Hindlimb muscle (tissue), 1 donor: ENCODE data around the gene U2AF2. TPM values are rescaled to one million over a fixed set of nuclear protein-coding genes. Genes with fewer than 3 reads are reported as not detected.
"Not testable (repeated sequence)": the region's sequence is repeated elsewhere in the genome, so short reads cannot be mapped to it uniquely, and the experiment has no call there.

Source experiments
- DNase-seq: peaks from one replicate; pipeline ENCODE4 v3.0.0-alpha.2; 2013
- polyA plus RNA-seq: library from polyadenylated mRNA; unstranded; fragments of 120-200 nt; gene quantifications from one replicate; pipeline ENCODE4 v1.2.1, GENCODE V29; 2013; ENCODE audit not compliant: insufficient read length

U2AF2 gene
- polyA plus RNA-seq, 1 donor = 123 TPM

DNA sequence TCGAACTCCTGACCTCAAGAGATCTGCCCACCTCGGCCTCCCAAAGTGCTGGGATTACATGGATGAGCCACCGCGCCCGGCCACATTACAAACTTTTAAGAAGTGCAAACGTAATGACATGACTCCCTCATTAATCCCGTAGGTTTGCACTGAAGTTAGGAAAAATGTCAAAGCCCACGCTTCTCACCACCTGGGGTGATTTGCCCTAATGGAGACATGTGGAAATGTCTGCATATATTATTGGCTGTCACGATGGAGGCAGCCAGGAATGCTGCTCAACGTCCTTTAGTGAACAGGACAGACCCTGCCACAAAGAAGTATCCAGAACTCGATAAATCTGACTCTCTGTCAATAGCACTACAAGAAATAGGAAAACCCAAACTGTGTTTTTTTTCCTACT lies 62.4 kb downstream of the U2AF2 start:
- DNase-seq = no peak

DNA sequence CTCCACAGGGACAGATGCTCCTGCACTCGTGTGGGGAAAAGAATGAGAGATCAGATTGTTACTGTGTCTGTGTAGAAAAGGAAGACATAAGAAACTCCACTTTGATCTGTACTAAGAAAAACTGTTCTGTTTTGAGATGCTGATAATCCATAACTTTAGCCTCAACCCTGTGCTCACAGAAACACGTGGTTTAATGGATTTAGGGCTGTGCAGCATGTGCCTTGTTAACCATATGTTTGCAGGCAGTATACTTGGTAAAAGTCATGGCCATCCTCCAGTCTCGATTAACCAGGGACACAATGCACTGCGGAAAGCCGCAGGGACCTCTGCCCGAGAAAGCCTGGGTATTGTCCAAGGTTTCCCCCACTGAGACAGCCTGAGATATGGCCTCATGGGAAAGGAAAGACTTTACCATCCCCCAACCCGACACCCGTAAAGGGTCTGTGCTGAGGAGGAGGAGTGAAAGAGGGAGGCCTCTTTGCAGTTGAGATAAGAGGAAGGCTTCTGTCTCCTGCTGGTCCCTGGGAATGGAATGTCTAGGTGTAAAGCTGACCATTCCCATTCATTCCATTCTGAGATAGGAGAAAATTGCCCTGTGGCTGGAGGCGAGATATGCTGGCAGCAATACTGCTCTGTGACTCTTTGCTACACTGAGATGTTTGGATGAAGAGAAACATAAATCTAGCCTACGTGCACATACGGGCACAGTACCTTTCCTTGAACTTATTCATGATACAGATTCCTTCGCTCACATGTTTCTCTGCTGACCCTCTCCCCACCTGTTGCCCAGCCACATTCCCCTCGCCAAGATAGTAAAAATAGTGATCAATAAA lies 63.3 kb downstream of the U2AF2 start:
- DNase-seq = not testable (repeated sequence)

DNA sequence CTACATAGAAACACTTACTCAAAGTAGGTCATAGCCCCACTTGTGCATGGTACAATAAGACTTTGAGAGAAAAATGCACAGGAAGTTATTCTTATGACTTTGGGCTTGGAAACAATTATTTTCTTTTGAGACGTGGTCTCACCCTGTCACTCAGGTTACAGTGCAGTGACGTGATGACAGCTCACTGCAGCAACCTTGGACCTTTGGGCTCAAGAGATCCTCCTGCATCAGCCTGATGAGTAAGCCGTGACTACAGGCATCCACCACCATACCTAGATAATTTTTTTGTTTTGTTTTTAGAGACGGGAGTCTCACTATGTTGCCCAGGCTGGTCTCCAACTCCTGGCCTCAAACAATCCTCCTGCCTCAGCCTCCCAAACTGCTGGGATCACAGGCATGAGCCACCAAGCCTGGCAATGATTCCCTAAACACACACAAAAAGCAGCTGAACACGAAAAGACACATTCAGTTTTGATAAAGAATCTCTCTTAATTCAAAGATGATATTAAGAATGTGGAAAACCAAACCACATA lies 65.4 kb downstream of the U2AF2 start:
- DNase-seq = no peak

GRCh38 chr19:55720801-55721200 lies 66.0 kb downstream of the U2AF2 start:
- DNase-seq = no peak

GRCh38 chr19:55723491-55723890 lies 68.7 kb downstream of the U2AF2 start:
- DNase-seq = no peak

Other genes starting within 250 kb of the U2AF2 start
- 47.2 TPM for gene UBE2S, start 247.2 kb upstream of the U2AF2 start, polyA plus RNA-seq
- gene SHISA7, start 211.7 kb upstream of the U2AF2 start, polyA plus RNA-seq = 0.18 TPM
- gene ISOC2, start 193.4 kb upstream of the U2AF2 start, polyA plus RNA-seq = 36.1 TPM
- not detected for gene C19orf85, start 190.3 kb upstream of the U2AF2 start, polyA plus RNA-seq
- 5.0 TPM for gene ZNF628, start 178.4 kb upstream of the U2AF2 start, polyA plus RNA-seq
- gene NAT14, start 169.8 kb upstream of the U2AF2 start, polyA plus RNA-seq = 29.9 TPM
- 13.3 TPM for gene SSC5D, start 166.6 kb upstream of the U2AF2 start, polyA plus RNA-seq
- 3.2 TPM for gene SBK2, start 117.9 kb upstream of the U2AF2 start, polyA plus RNA-seq
- 0.15 TPM for gene SBK3, start 109.5 kb upstream of the U2AF2 start, polyA plus RNA-seq
- 12.7 TPM for gene ZNF579, start 74.2 kb upstream of the U2AF2 start, polyA plus RNA-seq
- 11.3 TPM for gene FIZ1, start 55.5 kb upstream of the U2AF2 start, polyA plus RNA-seq
- gene ZNF524, start 54.7 kb upstream of the U2AF2 start, polyA plus RNA-seq = 10.9 TPM
- gene ZNF865, start 49.4 kb upstream of the U2AF2 start, polyA plus RNA-seq = 10.0 TPM
- 9.3 TPM for gene ZNF784, start 30.5 kb upstream of the U2AF2 start, polyA plus RNA-seq
- gene ZNF580, start 14.0 kb upstream of the U2AF2 start, polyA plus RNA-seq = 26.0 TPM
- 36.4 TPM for gene ZNF581, start 11.4 kb upstream of the U2AF2 start, polyA plus RNA-seq
- 16.1 TPM for gene CCDC106, start 6.8 kb upstream of the U2AF2 start, polyA plus RNA-seq
- 103 TPM for gene EPN1, start 20.2 kb downstream of the U2AF2 start, polyA plus RNA-seq
- not detected for gene NLRP9, start 83.4 kb downstream of the U2AF2 start, polyA plus RNA-seq
- 0.26 TPM for gene RFPL4A, start 104.1 kb downstream of the U2AF2 start, polyA plus RNA-seq
- gene RFPL4AL1, start 114.1 kb downstream of the U2AF2 start, polyA plus RNA-seq = not detected
- not detected for gene NLRP11, start 177.0 kb downstream of the U2AF2 start, polyA plus RNA-seq
- not detected for gene NLRP4, start 181.5 kb downstream of the U2AF2 start, polyA plus RNA-seq